ENCODE data around the gene HTR3B.
"Not testable (repeated sequence)": the region's sequence is repeated elsewhere in the genome, so short reads cannot be mapped to it uniquely, and the experiment has no call there.

HTR3B gene, protein sequence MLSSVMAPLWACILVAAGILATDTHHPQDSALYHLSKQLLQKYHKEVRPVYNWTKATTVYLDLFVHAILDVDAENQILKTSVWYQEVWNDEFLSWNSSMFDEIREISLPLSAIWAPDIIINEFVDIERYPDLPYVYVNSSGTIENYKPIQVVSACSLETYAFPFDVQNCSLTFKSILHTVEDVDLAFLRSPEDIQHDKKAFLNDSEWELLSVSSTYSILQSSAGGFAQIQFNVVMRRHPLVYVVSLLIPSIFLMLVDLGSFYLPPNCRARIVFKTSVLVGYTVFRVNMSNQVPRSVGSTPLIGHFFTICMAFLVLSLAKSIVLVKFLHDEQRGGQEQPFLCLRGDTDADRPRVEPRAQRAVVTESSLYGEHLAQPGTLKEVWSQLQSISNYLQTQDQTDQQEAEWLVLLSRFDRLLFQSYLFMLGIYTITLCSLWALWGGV

DNA sequence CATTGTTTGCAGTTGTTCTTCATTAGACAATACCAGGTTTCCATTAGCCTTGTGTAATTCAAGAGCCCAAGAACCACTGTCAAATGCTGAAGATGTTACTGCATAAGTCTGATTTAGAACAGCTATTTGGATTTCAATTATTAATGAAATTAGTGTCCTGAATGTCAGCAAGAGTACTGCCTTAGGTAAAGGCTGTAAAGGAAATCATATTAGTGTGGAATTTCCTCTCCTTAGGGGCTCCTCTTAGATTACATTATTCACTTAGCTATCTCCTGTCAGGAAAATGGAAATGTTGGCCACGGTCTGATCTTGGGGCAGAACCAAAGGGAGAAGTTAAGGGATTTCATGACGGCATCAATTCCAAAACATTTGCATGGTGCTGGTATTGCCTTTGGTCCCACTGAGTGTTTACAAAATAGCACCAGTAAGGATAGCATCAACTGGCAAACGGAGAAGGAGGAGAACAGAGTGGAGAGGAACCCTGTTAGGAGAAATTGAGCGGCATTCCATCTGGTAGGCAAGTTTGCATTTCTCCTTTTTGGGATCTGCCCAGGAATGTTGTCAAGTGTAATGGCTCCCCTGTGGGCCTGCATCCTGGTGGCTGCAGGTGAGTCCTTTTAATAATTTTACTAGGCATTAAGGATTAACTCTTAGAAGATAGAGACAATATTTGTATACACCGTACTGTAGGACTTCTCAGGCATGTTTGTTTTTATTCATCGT, at the start of gene HTR3B:
Gene HTR3B (plus strand): TSS at position 418 of the 723 bp plus-strand sequence. CDS start 138 bp downstream, at position 556.
- DNase-seq (ENCODE audit: low read depth) = no peak

DNA sequence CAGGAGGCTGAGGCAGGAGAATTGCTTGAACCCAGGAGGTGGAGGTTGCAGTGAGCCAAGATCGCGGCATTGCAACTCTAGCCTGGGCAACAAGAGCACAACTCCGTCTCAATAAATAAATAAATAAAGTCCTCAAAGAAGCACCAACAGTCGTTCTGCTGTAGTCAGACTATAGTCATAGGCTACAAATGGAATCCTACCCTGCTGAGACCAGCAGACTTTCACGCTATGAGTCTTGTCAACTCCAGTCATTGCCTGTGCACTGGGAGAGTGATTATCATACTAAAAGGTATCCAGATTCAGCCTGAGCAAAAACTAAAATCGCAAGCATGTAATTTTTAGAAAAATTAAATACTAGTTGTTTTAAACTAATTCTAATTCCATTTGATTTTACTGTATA, 48.8 kb upstream of the HTR3B start:
- DNase-seq (ENCODE audit: low read depth) = no peak

DNA sequence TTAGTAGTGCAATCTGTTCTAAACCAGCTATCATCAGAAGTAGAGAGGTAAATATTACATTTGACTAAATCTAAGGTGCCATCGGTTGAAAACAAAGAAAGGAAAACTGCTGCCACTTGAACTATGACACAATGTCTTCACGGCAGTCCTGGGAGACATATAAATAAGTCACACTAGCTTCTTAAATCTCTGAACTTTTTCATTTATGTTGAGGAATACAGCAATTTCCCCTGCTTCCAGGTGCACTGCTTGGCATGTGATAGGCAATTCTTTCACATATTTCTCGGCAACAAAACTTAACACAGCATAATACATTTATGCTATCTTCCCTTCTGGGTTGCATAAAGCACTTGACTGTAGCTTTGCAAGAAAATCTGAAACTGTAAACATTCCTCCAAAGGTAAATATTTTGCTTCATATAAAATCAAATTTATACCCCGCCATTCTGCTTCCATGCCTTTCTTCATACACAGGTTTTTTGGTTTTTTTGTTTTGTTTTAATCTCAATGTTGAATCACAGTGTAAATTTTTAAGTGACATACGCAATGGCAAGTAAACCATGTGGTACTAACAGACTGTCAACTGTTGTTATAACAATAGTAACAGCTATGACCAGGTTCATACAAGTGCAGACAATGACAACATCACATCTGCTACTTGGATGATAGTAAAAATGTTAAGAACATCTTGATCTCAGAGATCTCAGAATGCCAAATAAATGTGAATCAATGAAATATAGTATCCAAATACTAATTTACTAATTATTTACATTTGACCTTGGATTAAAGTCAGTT, 47.4 kb upstream of the HTR3B start:
- DNase-seq (ENCODE audit: low read depth) = no peak

DNA sequence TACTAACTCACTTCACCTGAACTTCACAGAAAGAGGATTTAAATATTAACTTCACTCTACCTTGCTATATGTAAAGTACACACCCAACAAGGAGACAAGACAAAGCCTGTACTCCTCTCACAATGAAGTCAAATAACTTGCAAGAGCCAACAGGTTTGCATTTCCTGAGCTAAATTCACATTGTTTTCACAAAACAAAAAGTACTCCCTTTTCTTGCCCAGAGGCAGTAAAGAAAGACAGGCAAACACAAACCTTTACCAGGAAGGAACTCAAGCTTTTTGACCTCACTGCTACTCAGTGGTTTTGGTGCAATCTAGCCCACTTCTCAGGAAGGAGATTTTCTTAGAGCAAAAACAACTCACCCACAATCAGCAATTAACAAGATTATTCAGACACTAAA, 44.9 kb upstream of the HTR3B start:
- no peak for DNase-seq (ENCODE audit: low read depth)

DNA sequence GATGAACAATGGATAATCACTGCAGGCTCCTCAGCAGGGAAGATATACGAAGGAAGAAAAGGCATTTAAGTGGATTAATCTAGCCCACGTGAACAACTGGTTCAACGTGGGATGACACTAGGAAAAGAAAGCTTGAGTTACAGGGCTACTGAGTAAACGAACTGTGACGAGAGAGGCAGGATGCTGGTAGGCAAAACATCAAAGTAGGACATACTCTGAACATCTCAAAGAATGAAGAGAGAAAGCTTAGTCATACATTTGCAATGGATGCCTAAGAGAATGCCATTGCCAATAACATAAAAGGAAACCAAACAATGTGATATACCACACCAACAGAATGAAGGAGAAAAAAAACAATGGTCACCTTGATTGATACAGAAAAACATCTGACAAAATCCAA, 42.2 kb upstream of the HTR3B start:
- DNase-seq (ENCODE audit: low read depth) = no peak

DNA sequence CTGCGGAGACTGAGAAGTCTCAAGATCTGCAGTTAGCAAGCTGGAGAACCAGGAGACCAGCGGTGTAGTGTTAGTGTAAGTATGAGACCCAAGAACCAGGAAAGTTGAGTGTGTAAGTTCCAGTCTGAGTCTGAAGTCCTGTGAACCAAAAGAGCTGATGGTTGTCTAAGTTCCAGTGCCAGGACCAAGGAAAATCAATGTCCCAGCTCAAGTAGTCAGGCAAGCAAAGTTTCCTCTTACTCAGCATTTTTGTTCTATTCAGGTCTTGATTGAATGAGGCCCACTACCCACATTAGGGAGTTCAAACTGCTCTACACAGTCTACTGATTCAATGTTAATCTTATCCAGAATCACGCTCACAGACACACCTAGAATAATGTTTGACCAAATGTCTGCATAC, 40.2 kb upstream of the HTR3B start:
- no peak for DNase-seq (ENCODE audit: low read depth)

DNA sequence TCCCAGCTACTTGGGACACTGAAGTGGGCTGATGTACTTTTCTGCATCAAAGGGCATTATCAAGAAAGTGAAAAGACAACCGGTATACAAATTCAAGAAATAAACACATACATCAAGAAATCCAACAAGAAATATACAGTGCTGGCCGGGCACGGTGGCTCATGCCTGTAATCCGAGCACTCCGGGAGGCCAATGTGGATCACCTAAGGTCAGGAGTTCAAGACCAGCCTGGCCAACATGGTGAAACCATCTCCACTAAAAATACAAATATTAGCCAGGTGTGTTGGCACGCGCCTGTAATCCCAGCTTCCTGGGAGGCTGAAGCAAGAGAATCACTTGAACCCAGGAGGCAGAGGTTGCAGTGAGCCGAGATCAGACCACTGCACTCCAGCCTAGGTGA, 38.7 kb upstream of the HTR3B start:
- no peak for DNase-seq (ENCODE audit: low read depth)

DNA sequence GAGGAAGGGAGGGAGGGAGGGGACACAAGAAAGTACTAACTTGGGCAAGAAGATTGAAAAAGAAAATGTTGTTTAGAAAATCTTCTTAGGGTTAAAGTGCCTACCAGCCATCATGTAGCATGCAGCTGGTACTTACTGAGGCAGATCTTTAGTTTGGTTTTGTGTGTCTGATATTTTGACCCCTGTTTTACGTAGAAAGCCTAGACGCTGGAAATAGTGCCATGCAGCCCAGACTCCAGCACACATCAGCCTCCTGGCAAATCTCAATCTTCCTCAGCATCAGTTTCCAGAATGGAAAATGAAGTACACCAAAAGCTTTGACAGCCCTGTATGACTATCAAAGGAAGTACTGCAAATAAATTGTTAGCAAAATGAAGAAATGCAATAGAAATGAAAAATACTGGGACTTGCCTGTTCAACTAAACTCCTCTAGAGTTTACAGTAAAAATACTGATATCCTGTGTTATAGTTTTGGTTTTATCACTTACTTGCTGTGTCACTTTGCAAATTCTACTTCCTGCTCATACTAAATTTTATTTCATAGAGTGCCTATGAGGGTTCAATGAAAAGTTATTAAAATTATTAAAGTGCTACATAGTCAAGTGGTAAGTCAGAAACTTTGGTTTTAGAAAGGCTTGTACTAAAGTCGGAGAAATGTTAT, 36.6 kb upstream of the HTR3B start:
- no peak for DNase-seq (ENCODE audit: low read depth)

DNA sequence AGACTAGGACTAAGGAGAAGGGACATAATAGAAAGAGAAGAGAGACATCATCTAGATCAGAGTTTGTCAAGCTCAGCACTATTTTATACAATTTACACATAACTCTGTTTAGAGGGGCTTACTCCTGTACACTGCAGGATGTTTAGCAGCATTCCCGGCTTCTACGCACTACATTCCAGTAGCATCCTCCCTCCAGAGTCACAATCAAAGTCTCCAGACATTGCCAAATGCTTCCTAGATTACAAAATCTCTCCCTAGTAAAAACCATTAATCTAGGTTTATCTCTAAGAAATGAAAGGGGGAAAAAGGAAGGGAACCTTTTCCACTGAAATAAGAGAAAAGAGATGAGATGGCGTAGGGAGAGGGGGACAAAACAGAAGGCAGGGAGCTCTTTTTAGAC, 33.3 kb upstream of the HTR3B start:
- no peak for DNase-seq (ENCODE audit: low read depth)

DNA sequence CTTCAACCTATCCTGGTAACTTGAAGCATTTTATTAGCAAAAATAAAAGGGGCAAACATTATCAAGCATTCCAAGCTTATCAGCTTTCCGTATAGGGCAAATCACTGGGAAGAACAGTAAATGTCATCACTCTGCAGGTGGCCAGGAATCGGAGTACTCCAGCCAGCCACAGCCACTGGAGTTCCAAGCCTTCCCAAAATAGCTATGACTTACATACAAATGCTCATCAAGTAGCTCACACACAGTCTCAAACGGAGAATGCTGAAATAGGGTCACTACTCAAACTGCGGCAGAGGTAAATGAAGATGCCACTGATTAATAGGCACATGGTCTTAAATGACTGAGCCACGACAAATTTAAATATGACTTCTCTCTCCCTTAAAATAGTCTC, 31.4 kb upstream of the HTR3B start:
- no peak for DNase-seq (ENCODE audit: low read depth)

DNA sequence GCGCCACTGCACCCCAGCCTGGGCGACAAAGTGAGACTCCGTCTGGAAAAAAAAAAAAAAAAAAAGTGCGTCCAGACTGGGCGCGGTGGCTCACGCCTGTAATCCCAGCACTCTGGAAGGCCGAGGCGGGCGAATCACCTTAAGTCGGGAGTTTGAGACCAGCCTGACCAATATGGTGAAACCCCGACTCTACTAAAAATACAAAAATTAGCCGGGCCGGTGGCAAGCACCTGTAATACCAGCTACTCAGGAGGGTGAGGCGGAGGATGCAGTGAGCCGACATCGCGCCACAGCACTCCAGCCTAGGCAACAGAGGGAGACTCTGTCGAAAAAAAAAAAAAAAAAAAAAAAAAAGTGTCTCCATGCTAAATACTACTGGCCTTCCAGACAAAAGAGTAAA, 30.5 kb upstream of the HTR3B start:
- DNase-seq (ENCODE audit: low read depth) = no peak

DNA sequence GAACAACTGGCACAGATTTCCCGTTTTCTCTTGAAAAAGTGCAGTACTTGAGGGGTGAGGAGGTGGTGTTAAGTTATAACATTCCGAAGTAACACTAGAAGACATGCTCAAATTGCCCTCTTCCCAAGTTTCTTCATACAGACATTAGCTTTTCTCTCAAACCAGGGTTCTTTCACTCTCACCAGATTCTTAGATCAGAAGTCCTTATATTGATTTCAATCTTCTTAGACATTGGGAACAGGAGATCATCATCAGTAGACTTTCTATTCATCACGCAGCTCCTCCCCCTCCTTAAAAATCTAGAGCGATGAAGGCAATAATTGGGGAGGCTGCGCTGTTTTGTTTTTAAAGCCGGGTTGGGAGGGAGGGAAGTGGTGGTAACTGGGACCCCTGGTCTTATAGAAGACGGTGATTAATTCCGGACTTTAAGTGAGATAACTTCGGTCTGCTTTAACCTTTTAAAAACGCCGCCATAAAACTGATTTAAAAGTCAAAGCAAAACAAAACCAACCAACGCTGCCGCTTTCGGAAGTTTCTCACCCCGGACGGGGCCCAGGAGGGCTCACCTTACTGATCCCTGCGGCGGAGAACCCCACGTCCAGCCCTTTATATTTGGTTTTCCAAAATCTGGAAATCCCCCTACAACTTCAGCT, 29.9 kb upstream of the HTR3B start:
- no peak for DNase-seq (ENCODE audit: low read depth)

DNA sequence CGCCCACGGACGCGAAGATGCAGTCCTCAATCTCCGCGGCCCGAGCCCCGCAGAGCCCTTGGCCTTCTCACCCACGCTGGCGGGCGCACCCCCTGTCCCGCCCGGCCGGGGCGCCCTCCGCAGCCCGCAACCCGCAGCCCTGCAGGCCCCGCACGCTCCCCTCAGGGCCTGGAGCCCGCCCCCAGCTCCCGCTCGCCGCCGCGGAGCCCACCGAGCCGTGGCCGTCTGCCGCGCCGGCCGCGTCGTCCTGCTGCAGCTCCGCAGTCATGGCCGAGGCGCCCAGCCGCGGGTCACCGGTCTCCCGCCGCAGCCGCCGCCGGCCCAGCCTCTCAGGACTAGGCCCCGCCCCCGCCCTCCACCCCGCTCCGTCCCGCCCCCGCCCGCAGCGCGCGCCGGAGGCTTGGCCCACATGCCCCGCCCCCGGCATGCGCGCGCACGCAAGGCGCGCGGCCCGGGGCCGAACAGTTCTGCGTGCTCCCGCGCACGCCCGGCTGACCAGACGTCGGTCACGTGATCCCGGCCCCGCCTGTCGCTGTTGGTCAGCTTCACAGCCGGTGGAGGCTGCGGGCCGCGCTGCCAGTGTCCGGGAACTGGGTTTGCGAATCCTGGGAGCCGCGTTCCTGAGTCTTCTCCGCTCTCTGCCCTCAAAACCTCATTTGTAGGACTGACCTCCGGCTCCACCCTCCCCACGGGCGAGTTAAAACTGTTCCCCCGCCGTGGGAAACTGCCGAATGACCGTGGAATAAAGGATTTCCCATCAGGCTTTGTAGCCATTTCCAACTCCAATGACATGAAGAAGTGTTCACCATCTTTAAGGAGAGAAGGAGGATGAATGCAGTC, 29.1 kb upstream of the HTR3B start, which contains the start of gene USP28:
Gene USP28 (minus strand): TSS at position 339 of the 840 bp plus-strand sequence. CDS start 71 bp downstream, at position 268.
- peak; percentile 69 for DNase-seq (ENCODE audit: low read depth)

DNA sequence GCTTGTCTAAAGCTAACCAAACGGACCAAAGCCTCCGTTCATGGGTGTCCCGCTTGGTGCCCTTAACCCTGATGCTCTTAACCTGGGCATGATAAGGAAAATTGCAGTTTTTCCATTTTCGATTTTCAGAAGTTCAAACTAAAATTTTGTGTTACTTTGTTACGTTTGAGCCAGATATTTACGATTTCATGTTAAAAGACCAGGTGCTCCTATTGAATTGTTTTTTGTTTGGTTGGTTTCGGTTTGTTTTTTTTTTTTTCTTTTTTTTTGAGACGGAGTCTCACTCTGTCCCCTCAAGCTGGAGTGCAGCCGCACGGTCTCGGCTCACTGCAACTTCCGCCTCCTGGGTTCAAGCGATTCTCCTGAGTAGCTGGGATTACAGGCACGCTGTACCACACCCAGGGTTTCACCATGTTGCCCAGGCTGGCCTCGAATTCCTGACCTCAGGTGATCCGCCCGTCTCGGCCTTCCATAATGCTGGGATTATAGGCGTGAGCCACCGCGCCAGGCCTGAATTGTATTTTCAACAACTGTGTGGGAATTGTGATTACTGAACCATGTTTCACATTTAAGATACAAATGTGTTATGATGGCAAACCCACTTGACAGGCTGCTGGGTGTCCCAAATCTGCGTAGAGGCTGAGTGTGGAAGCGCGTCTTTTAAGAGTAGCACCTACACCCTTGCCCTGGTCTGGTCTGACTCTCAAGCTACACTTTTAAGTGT, 28.4 kb upstream of the HTR3B start:
- no peak for DNase-seq (ENCODE audit: low read depth)

DNA sequence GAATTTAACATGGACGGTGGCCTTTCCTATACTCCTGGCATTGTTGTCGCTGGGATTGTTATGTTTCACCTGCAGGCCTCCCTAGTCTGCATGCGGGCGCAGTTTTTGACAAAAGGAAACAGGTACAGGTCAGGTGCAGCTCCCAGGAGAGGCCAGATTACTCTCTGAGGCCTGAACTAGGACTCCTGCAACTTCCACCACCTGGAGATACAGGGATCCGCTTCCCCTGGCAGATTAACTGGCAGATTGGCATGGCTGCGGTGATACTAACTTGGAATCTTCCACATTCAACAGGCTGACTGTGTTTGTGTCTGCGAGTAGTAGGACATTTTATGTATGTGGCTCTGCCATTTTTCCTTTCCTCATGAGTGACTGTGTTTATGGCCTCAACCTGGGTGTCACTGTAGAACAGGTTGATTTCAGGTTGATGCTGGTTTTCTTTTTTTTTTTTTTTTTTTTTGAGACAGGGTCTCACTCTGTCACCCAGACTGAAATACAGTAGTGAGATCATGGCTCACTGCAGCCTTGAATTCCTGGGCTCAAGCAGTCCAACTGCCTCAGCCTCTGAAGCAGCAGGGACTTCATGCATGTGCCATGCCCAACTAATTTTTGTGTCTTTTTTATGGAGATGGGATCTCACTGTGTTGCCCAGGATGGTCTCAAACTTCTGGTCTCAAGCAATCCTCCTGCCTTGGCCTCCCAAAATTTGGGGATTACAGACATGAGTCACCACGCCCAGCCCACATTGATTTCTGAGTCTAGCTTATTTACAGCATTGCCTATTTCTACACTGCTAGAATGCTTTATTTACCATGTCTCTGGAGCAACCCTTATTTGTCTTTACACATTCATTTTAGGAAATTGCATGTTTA, 27.6 kb upstream of the HTR3B start:
- DNase-seq (ENCODE audit: low read depth) = no peak

DNA sequence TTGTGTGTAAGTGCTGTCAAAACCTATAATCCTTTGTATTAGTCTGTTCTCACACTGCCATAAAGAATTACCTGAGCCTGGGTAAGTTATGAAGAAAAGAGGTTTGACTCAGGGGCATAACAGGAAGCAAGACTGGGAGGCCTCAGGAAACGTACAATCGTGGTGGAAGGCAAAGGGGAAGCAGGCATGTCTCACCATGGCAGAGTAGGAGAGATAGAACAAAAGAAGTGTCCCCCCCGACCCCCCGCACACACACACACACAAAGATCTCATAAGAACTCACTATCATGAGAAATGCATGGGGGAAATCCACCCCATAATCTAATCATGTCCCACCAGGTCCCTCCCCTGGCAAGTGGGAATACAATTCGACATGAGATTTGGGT, 26.9 kb upstream of the HTR3B start:
- no peak for DNase-seq (ENCODE audit: low read depth)

DNA sequence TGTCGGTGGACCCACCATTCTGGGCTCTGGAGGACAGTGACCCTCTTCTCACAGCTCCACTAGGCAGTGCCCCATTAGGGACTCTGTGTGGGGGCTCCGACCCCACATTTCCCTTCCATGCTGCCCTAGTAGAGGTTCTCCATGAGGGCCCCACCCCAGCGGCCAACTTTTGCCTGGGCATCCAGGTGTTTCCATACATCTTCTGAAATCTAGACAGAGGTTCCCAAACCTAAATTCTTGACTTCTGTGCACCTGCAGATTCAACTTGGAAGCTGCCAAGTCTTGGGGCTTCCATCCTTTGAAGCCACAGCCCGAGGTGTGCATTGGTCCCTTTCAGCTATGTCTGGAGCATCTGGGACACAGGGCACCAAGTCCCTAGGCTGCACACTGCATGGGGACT, 25.1 kb upstream of the HTR3B start:
- not testable (repeated sequence) for DNase-seq (ENCODE audit: low read depth)

DNA sequence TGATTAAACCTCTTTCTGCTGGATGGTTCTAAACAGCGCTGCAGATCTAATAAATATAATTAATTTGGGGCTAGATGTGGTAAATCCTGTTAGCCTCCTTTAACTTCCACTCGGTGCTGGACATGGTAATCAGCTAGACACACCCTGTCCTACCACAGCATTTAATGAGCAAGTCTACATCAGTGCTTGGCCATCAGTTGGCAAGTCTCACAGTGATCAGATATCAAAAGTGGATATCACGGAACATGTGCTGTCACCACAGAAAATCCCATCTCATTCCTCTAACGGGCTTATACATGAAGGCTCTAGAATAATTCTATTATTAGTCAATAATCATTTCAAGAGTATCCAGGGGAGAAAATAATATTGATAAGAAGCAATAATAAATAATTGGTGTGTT, 23.6 kb upstream of the HTR3B start:
- no peak for DNase-seq (ENCODE audit: low read depth)

DNA sequence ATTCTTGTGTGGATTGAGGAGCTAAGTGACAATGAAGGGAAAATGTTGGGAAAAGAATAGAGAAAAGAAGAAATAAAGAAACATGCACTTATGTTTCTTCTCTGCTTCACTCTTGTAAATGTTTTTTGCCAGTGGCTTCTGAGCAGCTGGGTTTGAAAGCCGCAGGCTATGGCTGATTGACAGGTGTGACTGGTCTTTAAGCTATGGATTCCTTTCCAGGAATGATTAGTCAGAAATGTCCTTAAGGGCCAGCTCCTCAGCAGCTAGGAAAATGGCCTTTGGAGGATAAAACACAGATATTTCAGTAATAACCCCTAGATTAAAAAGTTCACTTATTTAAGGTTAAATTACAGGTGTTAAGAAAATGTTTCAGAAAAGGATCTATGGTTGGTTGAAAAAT, 22.7 kb upstream of the HTR3B start:
- no peak for DNase-seq (ENCODE audit: low read depth)

Data from activated T-helper 9 cell treated with anti-CD3 and anti-CD28 coated beads, Interleukin-2, amount 50 U/mL, for 16 hours (primary cell).